HCT116 (cell line): ENCODE results near the gene PCDHGB3.

Experiments
- CEBPB ChIP-seq: IDR thresholded peaks from 2 replicates; pipeline ENCODE4 v1.6.1; 2012; ENCODE audit warnings: low read depth
- EZH2 ChIP-seq: fragments of 200-600 bp; sonication (generic); IDR thresholded peaks from 2 replicates; pipeline ENCODE4 v1.6.1; 2017; ENCODE audit warnings: antibody characterized with exemption, mixed run types
- JUND ChIP-seq: IDR thresholded peaks from 2 replicates; pipeline ENCODE4 v1.6.1; 2012
- POLR2A ChIP-seq: IDR thresholded peaks from 2 replicates; pipeline ENCODE4 v1.7.0; 2011; ENCODE audit warnings: borderline replicate concordance; ENCODE audit not compliant: insufficient read depth, insufficient read length; ENCODE audit errors: extremely low read depth
- SRF ChIP-seq: IDR thresholded peaks from 2 replicates; pipeline ENCODE4 v1.6.1; 2012; ENCODE audit warnings: low read depth
- TF ChIP-seq, protein P1 (sequence below), 3 experiments: fragments of 200-600 bp in 1 of 3; sonication (generic) in 1 of 3; IDR thresholded peaks in 2 of 3; conservative IDR thresholded peaks in 1 of 3; 2 replicates each; pipeline ENCODE4 v1.5.1; 2012 to 2017; ENCODE audit warnings: low read depth in 2 of 3, low read length in 2 of 3, antibody characterized with exemption in 1 of 3, borderline replicate concordance in 1 of 3, control low read depth in 1 of 3, mild to moderate bottlenecking in 1 of 3, mixed read lengths in 1 of 3, mixed run types in 1 of 3, moderate library complexity in 1 of 3; ENCODE audit not compliant: insufficient read depth in 1 of 3

DNA sequence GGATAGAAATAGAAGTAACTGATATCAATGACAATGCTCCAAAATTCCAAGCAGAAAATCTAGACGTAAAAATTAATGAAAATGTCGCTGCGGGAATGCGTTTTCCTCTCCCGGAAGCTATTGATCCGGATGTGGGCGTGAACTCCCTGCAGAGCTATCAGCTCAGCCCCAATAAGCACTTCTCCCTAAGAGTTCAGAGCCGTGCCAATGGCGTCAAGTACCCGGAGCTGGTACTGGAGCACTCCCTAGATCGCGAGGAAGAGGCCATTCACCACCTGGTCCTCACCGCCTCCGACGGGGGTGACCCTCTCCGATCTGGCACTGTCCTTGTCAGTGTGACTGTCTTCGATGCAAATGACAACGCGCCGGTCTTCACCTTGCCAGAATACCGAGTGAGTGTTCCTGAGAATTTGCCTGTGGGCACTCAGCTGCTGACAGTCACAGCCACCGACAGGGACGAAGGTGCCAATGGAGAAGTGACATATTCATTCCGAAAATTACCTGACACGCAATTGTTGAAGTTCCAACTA, 43.6 kb downstream of the PCDHGB3 start:
- no peak for TF ChIP-seq POLR2A
- TF ChIP-seq JUND: no peak
- TF ChIP-seq SRF: no peak
- no peak for TF ChIP-seq EZH2
- TF ChIP-seq CEBPB: no peak
- TF ChIP-seq, protein P1, sequence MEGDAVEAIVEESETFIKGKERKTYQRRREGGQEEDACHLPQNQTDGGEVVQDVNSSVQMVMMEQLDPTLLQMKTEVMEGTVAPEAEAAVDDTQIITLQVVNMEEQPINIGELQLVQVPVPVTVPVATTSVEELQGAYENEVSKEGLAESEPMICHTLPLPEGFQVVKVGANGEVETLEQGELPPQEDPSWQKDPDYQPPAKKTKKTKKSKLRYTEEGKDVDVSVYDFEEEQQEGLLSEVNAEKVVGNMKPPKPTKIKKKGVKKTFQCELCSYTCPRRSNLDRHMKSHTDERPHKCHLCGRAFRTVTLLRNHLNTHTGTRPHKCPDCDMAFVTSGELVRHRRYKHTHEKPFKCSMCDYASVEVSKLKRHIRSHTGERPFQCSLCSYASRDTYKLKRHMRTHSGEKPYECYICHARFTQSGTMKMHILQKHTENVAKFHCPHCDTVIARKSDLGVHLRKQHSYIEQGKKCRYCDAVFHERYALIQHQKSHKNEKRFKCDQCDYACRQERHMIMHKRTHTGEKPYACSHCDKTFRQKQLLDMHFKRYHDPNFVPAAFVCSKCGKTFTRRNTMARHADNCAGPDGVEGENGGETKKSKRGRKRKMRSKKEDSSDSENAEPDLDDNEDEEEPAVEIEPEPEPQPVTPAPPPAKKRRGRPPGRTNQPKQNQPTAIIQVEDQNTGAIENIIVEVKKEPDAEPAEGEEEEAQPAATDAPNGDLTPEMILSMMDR (IDR thresholded peaks at IDR 0.05 in 2 of 3, conservative IDR thresholded peaks at IDR 0.05 in 1 of 3; ENCODE audit: borderline replicate concordance in 1 of 3, insufficient read depth in 1 of 3, low read depth in 2 of 3, low read length in 2 of 3): no peak
